8988T (cell line): ENCODE measurements around the gene GOLGA6L6.
"Not testable (repeated sequence)": the region's sequence is repeated elsewhere in the genome, so short reads cannot be mapped to it uniquely, and the experiment has no call there.

Source experiments
- DNase-seq: peaks from one replicate; pipeline ENCODE4 v3.0.0; 2011

The GOLGA6L6 gene, protein sequence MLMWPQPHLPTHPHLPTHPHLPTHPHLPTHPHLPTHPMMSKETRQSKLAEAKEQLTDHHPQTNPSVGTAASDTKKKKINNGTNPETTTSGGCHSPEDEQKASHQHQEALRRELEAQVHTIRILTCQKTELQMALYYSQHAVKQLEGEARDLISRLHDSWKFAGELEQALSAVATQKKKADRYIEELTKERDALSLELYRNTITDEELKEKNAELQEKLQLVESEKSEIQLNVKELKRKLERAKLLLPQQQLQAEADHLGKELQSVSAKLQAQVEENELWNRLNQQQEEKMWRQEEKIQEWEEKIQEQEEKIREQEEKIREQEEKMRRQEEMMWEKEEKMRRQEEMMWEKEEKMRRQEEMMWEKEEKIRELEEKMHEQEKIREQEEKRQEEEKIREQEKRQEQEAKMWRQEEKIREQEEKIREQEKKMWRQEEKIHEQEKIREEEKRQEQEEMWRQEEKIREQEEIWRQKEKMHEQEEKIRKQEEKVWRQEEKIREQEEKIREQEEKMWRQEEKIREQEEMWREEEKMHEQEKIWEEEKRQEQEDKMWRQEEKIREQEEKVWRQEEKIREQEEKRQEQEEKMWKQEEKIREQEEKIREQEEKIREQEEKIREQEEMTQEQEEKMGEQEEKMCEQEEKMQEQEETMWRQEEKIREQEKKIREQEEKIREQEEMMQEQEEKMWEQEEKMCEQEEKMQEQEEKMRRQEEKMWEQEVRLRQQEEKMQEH

DNA sequence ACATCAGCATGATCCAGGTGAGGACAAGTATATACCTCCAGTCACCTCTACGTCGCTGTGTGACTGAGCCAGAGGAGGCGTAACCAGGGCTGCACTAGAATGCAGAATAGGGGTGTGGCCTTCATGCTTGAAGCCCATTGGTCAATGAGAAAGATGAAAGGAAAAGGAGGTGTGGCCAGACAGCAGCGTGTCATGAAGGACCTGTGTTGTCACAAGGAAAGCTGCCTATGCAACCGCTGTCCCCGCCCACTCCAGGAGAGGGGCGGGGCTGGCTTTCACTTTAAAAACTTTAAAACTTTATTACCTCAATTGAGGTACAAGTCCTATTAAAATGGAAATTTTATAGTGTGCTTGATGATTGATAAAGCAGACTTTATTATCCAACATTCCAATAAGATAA is at the start of gene GOLGA6L6:
GOLGA6L6 (minus strand) TSS at position 101 of the 400 bp plus-strand sequence; CDS start at position 10, 91 bp downstream.
- not testable (repeated sequence) for DNase-seq

DNA sequence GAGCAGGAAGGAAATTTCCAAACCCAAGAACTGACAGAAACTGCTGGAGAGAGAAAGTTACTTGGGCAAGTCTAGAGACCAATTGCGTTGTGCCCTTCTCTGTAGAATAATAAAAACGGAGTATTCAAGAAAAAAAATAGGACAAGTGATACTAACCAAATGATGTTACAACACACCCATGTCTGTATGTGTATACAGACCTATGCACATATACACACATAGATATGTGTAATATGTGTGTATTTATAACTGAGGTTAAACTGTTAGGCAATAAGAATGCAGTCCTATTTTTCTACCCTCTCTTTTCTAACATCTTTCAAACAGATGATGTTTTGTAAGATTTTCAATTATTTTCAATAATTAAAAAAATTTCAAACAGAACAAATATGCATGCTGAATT is 48.5 kb upstream of the GOLGA6L6 start:
- not testable (repeated sequence) for DNase-seq

DNA sequence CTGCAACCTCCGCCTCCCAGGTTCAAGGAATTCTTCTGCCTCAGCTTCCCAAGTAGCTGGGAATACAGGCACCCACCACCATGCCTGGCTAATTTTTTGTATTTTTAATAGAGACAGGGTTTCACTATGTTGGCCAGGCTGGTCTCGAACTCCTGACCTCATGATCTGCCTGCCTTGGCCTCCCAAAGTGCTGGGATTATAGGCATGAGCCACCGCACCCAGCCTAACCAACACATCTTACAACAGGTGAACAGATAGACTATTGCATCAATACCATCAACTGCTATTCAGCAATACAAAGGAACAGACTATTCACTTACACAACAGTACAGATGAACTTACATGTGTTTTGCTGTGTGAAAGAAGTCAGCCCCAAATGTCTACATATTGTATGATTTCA is 45.2 kb upstream of the GOLGA6L6 start:
- not testable (repeated sequence) for DNase-seq

DNA sequence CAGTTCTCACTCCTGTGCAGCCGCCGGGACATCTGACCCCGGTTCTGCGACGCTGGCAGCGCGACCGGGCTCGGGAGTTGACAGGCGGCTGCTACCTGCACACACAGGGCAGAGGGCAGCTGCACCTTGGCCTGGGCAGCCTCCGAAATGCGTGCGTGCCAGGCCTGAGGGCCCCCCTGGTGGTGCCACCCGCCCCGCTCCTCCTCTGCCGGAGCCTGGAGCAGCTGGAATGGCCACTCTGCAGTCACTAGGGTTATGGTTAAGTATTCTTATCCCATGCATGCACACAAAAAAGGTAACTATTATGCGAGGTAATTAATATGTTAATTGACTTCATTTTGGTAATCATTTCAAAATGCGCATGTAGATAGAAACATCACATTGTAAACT is 41.1 kb upstream of the GOLGA6L6 start:
- not testable (repeated sequence) for DNase-seq

DNA sequence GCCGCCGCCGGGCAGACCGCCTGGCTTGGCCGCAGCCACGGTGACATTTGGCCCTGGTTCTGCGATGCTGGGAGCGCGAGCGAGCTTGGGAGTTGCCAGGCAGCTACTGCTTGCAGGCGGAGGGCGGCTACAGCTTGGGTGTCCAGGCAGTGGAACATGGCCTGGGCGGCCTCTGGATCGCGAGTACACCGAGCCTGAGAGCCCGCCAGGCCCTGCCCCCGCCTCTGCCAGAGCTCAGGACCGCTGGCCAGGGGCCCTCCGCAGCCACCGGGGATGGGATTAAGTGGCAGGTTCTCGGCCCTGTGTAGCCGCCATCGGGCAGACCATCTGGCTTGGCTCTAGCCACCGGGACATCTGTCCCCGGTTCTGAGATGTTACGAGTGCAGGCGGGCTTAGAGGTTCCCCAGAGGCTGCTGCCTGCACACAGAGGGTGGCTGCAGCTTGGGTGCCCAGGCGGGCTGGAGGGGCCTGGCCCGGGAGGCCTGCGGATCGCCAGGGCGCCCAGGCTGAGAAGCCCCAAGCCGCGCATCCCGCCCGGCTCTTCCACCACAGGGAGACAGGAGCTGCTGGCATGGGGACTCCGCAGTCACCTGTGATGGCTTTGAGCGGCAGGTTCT is 40.6 kb upstream of the GOLGA6L6 start:
- not testable (repeated sequence) for DNase-seq

DNA sequence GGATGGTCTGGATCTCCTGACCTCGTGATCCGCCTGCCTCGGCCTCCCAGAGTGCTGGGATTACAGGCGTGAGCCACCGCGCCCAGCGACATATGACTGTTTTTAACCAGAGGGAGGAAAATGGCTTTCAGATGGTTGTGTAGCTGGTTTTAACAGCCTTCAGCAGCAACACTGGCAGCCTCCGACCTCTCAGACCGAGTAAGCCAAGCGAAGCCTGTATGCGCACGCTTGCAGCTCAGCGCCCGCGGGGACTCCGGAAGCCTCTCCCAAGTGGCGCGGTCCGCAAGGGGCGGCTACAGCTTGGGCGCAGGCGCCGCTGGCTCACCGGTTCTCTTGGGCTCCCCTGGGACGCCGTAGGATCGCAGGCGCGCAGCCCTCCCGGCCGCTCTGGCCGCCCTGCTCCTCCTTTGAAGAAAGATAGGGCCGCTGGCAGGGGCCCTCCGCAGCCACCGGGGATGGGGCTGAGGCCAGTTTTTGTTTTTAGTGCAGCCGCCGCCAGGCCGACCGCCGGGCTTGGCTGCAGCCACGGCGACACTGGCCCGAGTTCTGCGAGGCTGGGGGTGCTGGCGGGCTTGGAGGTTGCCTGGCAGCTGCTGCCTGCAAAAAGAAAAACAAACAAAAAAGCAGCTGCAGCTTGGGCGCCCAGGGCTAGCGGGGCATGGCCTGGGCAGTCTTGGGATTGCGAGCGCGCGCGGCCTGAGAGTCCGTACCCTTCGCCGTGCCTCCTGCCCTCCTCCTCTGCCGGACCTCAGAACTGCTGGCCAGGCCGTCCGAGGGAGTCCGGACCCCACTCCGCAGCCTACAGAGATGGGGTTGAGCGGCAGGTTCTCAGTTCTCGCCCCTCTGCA is 39.9 kb upstream of the GOLGA6L6 start:
- not testable (repeated sequence) for DNase-seq

DNA sequence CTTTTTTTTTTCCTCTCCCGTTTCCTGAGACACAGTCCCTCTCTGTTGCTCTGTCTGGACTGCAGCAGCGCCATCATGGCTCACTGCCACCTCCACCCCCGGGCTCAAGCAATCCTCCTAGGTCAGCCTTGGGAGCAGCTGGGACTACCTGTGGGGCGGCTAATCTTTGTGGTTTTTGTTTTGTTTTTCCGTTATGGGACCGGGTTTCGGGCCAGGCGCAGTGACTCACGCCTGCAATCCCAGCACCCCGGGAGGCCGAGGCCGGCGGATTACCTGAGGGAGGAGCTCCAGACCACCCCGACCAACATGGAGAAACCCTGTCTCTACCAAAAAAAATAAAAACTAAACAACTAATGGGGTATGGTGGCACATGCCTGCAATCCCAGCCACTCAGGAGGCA is 38.1 kb upstream of the GOLGA6L6 start:
- not testable (repeated sequence) for DNase-seq

DNA sequence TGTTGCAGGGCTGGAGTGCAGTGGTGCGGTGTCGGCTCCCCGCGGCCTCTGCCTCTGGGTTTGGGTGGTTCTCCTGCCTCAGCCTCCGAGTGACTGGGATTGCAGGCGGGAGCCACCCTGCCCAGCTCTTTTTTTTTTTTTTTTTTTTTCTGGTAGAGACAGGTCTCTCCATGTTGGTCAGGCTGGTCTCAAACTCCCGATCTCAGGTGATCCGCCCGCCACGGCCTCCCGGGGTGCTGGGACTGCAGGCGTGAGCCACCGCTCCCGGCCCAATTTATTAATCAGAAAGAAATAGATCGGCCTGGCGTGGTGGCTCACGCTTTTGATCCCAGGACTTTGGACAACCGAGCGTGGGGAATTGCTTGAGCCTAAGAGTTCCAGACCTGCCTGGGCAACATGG is 9.7 kb upstream of the GOLGA6L6 start:
- not testable (repeated sequence) for DNase-seq

DNA sequence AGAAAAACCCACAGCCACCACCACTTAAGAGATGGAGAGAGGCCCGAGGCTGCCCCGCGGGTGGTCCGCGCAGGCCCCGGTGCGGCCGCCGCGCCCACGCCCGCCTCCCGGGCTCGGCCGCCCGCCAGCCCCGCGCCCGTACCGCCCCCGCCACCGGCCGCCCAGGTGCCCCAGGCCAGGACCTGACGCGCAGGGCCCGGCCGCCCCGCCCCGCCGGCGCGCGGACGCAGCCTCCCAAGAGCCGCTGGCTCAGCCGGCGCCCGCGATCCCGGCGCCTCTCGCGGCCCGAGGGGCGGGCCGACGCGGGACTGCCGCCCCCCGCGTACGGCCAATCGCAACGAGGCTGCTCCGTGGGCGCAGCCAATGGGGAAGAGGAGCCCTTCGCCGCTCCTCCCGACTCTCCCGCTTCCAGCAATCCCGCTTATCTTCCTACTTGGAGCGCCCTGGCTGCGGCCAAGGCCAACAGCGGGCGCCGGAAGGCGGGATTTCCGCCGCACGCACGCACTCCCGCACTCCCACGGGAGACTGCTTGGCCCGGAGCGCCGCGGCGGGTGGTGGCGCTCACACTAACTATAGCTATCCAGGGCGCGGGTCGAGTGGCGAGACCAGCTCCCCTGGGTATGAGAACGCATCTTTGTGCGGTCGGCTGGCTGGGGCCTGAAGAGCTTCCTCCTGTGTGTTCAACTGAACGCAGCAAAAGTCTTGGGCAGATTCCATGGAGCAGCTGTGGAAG is 35.5 kb downstream of the GOLGA6L6 start:
- not testable (repeated sequence) for DNase-seq

DNA sequence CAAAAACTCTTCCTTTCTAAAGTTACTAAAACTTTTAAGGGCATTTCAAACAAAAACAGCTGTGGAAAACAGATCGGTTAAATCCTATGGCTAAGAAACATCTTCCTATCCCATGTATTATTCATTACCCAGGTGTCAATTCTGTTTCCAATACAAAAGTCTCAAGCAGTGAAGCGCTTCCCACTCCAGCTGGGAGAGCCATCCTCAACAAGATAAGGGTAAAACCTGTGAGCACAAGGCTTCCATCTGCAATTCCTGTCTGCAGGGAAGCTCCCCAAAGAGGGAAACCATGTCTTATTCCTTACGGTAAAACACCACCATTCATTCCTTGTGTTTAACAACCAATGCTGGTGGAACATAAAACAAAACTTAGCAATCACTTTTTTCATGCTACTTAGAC is 38.8 kb downstream of the GOLGA6L6 start:
- not testable (repeated sequence) for DNase-seq

DNA sequence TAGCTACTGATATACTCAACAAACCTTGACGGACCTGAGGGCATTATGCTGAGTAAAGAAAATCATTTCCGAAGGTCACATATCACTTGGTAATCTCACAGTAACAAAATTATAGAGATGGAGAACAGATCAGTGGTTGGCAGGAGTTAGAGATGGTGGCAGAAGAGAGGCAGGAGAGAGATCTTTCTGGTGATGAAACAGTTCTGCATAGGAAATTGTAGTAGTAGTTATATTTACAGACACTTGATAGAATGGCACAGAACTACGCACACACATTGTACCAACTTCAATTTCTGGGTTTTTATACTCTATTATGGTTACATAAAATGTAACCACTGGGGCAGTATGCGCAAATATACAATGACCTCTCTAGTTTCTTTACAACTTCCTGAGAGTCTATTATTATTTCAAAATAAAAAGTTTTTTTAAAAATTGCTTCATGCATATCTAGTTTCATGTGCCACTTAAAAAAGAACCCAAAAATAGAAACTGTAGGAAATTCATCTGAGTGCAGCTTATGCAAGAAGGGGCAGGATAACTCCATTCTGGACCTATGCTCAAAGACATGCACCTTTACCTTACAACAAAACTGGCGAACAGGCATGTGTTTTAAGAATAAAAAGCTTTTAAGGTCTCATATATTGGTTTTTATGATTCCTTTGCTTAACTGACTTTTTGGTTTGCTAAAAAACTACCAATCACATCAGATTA is 39.9 kb downstream of the GOLGA6L6 start:
- DNase-seq, result not testable (repeated sequence)

DNA sequence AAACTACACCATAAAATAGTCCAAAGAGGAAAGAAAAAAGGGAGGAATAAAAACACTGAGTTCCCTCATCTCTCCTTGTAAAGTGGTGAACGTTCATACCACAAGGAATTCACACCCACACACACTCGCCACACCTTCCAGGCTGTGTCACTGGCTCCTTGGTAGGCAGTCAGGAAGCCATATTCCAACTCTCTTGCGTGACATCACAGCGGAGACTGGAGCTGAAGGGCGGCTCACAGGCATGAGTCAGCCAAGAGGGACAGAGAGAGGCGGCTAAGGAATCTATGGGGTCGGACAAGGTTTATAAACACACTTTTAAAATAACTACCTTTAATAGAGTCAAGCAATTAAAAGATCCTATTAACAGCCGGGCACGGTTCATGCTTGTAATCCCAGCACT is 43.8 kb downstream of the GOLGA6L6 start:
- not testable (repeated sequence) for DNase-seq

DNA sequence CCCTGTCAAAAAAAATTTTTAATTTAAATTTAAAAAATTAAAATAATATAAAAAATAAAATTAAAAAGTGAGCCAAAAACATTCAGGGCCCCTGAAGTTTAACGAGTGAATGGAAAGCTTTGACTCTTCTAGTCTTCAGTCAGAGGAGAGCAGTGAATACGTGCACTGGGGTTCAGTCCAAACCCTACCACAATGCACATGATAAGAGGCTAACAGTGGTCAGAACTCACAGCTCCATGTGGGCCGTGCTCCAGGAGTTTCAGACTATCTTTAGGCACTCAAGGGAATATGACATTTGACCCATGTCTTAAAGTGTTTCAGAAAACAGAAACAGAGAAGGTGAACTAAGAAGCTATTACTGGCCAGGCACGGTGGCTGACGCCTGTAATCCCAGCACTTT is 48.6 kb downstream of the GOLGA6L6 start:
- DNase-seq, result not testable (repeated sequence)

DNA sequence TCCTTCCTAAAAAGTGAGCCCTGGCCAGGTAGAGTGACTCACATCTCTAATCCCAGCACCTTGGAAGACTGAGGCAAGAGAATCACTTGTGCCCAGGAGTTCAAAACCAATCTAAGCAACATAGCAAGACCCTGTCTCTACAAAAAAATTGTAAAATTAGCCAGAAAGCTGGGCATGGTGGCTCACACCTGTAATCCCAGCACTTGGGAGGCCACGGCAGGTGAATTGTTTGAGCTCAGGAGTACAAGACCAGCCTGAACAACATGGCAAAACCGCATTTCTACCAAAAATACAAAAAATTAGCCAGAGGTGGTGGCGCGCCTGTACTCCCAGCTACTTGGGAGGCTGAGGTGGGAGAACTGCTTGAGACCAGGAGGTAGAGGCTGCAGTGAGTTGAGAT is 49.0 kb downstream of the GOLGA6L6 start:
- DNase-seq, result not testable (repeated sequence)

DNA sequence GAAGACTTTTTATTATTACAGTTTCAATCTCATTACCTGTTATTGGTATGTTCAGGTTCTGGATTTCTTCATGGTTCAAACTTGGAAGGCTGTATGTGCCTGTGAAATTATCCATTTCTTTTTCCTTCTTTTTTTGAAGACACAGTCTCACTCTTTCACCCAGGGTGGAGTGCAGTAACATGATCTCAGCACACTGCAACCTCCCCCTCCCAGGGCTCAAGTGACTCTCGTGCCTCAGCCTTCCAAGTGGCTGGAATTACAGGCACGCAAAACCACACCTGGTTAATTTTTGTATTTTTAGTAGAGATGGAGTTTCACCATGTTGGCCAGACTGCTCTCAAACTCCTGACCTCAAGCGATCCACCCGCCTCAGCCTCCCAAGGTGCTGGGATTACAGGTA is 52.3 kb downstream of the GOLGA6L6 start:
- DNase-seq, result not testable (repeated sequence)
